ENCODE results near the gene ENO3.
A peak's percentile ranks its signal among the peaks of the same experiment; 100 is the strongest.

ENO3 gene

GRCh38 chr17:4998027-4998731, 47.3 kb downstream of the ENO3 start:
- in situ Hi-C loops (cut with HindIII; ENCODE audit: low sequenced_read_pairs), result no loop called here
- peak overlapping the region; percentile 87 for H3K4me3 ChIP-seq (ENCODE audit: low read depth, low read length)
- TF ChIP-seq CTCF (IDR thresholded peaks at IDR 0.05; ENCODE audit: low read depth, low read length, missing control alignments), result no peak
- DNase-seq (ENCODE audit: low read depth), result no peak

GRCh38 chr17:4998732-4999429, 48.0 kb downstream of the ENO3 start:
- peak overlapping the region; percentile 87 for H3K4me3 ChIP-seq (ENCODE audit: low read depth, low read length)
- no peak for DNase-seq (ENCODE audit: low read depth)
- in situ Hi-C loops (cut with HindIII; ENCODE audit: low sequenced_read_pairs), result no loop called here
- TF ChIP-seq CTCF (IDR thresholded peaks at IDR 0.05; ENCODE audit: low read depth, low read length, missing control alignments), result no peak

DNA sequence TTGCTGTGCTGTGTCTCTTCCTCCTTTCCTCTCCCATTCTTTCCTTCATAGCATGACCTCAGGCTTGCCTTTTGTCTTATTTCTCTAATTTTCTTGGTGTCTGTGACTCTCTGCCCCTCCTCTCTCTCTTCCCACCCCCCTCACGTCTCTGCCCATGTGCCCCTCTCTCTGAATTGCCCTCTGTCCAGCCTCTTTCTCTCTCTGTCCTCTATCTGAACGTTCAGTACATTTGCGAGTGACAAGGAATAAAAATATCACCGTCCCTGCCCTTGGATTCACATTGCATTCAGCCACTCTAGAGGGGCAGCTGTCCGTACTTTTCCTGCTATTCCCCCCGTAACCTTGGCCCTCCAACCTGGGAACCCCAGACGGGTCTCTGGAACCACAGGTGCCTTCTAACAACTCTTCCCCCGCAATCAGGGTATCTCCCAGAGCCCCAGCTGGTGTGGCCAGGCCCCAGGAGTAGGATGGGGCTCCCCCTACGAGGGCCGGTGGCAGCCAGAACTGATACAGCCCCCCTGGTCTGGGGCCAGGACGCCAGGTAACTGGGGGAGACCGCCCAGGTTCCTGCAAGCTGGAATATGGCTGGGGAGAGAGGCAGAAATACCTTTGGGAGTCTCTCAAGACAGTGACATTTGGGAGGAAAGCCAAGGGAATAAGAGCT, 48.6 kb downstream of the ENO3 start:
- no peak for DNase-seq (ENCODE audit: low read depth)
- in situ Hi-C loops (cut with HindIII; ENCODE audit: low sequenced_read_pairs), result no loop called here
- H3K4me3 ChIP-seq (ENCODE audit: low read depth, low read length), result peak overlapping the region; percentile 87
- no peak for TF ChIP-seq CTCF (IDR thresholded peaks at IDR 0.05; ENCODE audit: low read depth, low read length, missing control alignments)

DNA sequence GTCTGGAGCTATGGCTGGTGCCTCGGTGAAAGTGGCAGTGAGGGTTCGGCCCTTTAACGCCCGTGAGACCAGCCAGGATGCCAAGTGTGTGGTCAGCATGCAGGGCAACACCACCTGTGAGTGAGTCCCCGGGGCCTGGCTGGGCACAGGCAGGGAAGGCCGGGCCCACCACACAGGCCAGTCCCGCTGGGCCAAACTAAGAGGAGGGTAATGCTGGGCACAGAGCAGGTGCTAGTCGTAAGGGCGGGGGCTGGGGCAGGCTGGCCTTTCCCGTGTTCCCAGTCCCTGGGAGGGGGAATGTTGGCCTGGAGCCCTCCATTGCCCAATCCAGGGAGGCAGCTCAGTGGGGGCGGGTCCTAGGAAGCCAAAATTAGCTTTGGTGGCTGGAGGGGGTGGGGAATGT, 49.3 kb downstream of the ENO3 start:
- in situ Hi-C loops (cut with HindIII; ENCODE audit: low sequenced_read_pairs), result no loop called here
- H3K4me3 ChIP-seq (ENCODE audit: low read depth, low read length), result no peak overlapping the region
- no peak for DNase-seq (ENCODE audit: low read depth)
- TF ChIP-seq CTCF (IDR thresholded peaks at IDR 0.05; ENCODE audit: low read depth, low read length, missing control alignments), result no peak

- TF ChIP-seq CTCF (IDR thresholded peaks at IDR 0.05; ENCODE audit: low read depth, low read length, missing control alignments), result no peak
- in situ Hi-C loops (cut with HindIII; ENCODE audit: low sequenced_read_pairs), result no loop called here
- no peak for DNase-seq (ENCODE audit: low read depth)
- no peak overlapping the region for H3K4me3 ChIP-seq (ENCODE audit: low read depth, low read length)
Observed at GRCh38 chr17:5002121-5002788, 51.3 kb downstream of the ENO3 start.

DNA sequence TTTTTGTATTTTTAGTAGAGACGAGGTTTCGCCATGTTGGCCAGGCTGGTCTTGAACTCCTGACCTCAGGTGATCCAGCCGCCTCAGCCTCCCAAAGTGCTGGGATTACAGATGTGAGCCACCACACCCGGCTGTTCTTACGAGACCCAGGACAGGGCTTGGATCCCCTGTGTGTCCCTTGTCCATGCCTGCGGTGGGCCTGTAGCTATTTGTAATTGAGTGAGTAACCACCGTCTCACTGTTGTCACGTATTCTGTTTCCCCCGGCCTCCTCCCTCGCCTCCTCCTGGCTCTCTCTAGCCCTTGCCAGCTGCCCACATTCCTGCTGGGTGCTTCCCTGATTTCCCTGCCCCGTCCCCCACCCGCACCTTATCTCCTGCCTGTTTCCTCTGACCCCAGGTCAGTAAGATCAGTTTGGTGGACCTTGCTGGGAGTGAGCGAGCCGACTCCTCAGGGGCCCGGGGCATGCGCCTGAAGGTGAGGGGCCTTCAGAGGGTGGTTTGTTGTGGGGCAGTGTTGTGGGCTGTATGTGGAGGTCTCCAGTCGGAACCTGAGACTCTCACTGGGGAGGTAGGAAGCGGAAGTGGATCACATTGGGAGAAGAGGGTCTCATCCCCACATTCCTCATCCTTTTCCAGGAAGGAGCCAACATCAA, 52.4 kb downstream of the ENO3 start:
- no peak for TF ChIP-seq CTCF (IDR thresholded peaks at IDR 0.05; ENCODE audit: low read depth, low read length, missing control alignments)
- no peak overlapping the region for H3K4me3 ChIP-seq (ENCODE audit: low read depth, low read length)
- in situ Hi-C loops (cut with HindIII; ENCODE audit: low sequenced_read_pairs), result no loop called here
- DNase-seq (ENCODE audit: low read depth), result no peak
